Sigmoid colon (tissue), 7 donors: ENCODE measurements around the gene IL2RA. TPM values are rescaled to one million over a fixed set of nuclear protein-coding genes. Genes with fewer than 3 reads are reported as not detected.
A peak's percentile ranks its signal among the peaks of the same experiment; 100 is the strongest.

ENCODE experiments used
- DNase-seq: peaks from one replicate; pipeline ENCODE4 v3.0.0-alpha.2; 2019
- H3K27ac ChIP-seq, 4 donors: fragments of 200-600 bp; sonication (generic); one replicate each; pipeline ENCODE4 v1.5.1; 2016 to 2019; ENCODE audit warnings: mild to moderate bottlenecking in 1 of 4
- H3K27me3 ChIP-seq, 3 donors: fragments of 200-600 bp; sonication (generic); one replicate each; pipeline ENCODE4 v1.5.1; 2019; ENCODE audit warnings: mild to moderate bottlenecking in 1 of 3
- H3K36me3 ChIP-seq, 4 donors: fragments of 200-600 bp; sonication (generic); one replicate each; pipeline ENCODE4 v1.5.1; 2016 to 2019
- H3K4me1 ChIP-seq, 4 donors: fragments of 200-600 bp; sonication (generic); one replicate each; pipeline ENCODE4 v1.5.1; 2017 to 2019
- H3K4me3 ChIP-seq, 4 donors: fragments of 200-600 bp; sonication (generic); one replicate each; pipeline ENCODE4 v1.5.1; 2017 to 2019; ENCODE audit warnings: mild to moderate bottlenecking in 2 of 4, moderate library complexity in 1 of 4
- H3K9me3 ChIP-seq, 4 donors: fragments of 200-600 bp in 3 of 4; sonication (generic) in 3 of 4; one replicate each; pipeline versions ENCODE4 v1.5.1 to v1.6.1; 2013 to 2019
- EP300 ChIP-seq, 4 donors: sonication (generic); formaldehyde crosslinking; IDR thresholded peaks; one replicate each; pipeline ENCODE4 v1.6.1; 2017; ENCODE audit warnings: antibody characterized with exemption in 4 of 4
- POLR2A ChIP-seq, 2 donors: fragments of 450-650 bp; IDR thresholded peaks; one replicate each; pipeline ENCODE4 v1.6.1; 2016; ENCODE audit warnings: antibody characterized with exemption in 2 of 2, mild to moderate bottlenecking in 2 of 2, moderate library complexity in 2 of 2
- POLR2AphosphoS5 ChIP-seq, 4 donors: sonication (generic); formaldehyde crosslinking; IDR thresholded peaks; one replicate each; pipeline ENCODE4 v1.6.1; 2017; ENCODE audit warnings: antibody characterized with exemption in 4 of 4
- WGBS, 2 donors: extraction: QIAGEN DNeasy Blood & Tissue Kit; methylation state at CpG; one replicate each; pipeline ENCODE4 v1.1.7; 2013; 5-methylcytosine and 5-hydroxymethylcytosine counted together
- intact Hi-C: fragments of 100-400 bp; cut with DNase I; formaldehyde crosslinking; loops from one replicate; pipeline ENCODE4 v1.15.1; 2023
- polyA plus RNA-seq, 3 donors: library from polyadenylated mRNA; stranded (reverse); fragments of 200-250 nt; gene quantifications; one replicate each; pipeline ENCODE4 v1.2.3, GENCODE V29; 2013
- total RNA-seq, 4 donors: library from RNA; depleted of rRNA; stranded (reverse); fragments of >200 nt; gene quantifications; one replicate each; pipeline ENCODE4 v1.1.0, GENCODE V29; 2016
- TF ChIP-seq, protein P1 (sequence below), 4 experiments: fragments of 450-650 bp in 3 of 4; fragments of 200-600 bp in 1 of 4; IDR thresholded peaks; one replicate each; pipeline ENCODE4 v1.5.1; 2016 to 2019; ENCODE audit warnings: antibody characterized with exemption in 4 of 4, mild to moderate bottlenecking in 3 of 4, moderate library complexity in 2 of 4
- donor health status: healthy with polysubstance abuse.
- donor health status: Bipolar disorder and iron deficiency.
- donor health status: healthy.

The IL2RA gene
- total and polyA plus RNA-seq, 7 donors, result 0.60 to 14.0 (median 4.7) TPM; not detected in 1

GRCh38 chr10:6077071-6077675, 15.0 kb upstream of the IL2RA start:
- H3K27ac ChIP-seq, result no peak overlapping the region
- intact Hi-C loops, result no loop called here
- peaks cover 0 to 4% (median 0%) of the 10 kb centered on the region in 3 donors for H3K27me3 ChIP-seq
- no peaks in the 10 kb centered on the region for H3K36me3 ChIP-seq
- H3K4me3 ChIP-seq, result no peak overlapping the region
- H3K4me1 ChIP-seq, result no peaks in the 10 kb centered on the region
- H3K9me3 ChIP-seq, result no peaks in the 10 kb centered on the region
- no peak for DNase-seq
- WGBS, 2 donors, result 86 to 93% methylated on average over 12 of the region's 12 CpGs
- TF ChIP-seq POLR2AphosphoS5 (IDR thresholded peaks at IDR 0.05) (no peak), EP300 (IDR thresholded peaks at IDR 0.05) (no peak), POLR2A (IDR thresholded peaks at IDR 0.05) (no peak)
- TF ChIP-seq, protein P1, sequence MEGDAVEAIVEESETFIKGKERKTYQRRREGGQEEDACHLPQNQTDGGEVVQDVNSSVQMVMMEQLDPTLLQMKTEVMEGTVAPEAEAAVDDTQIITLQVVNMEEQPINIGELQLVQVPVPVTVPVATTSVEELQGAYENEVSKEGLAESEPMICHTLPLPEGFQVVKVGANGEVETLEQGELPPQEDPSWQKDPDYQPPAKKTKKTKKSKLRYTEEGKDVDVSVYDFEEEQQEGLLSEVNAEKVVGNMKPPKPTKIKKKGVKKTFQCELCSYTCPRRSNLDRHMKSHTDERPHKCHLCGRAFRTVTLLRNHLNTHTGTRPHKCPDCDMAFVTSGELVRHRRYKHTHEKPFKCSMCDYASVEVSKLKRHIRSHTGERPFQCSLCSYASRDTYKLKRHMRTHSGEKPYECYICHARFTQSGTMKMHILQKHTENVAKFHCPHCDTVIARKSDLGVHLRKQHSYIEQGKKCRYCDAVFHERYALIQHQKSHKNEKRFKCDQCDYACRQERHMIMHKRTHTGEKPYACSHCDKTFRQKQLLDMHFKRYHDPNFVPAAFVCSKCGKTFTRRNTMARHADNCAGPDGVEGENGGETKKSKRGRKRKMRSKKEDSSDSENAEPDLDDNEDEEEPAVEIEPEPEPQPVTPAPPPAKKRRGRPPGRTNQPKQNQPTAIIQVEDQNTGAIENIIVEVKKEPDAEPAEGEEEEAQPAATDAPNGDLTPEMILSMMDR (IDR thresholded peaks at IDR 0.05), result no peak

DNA sequence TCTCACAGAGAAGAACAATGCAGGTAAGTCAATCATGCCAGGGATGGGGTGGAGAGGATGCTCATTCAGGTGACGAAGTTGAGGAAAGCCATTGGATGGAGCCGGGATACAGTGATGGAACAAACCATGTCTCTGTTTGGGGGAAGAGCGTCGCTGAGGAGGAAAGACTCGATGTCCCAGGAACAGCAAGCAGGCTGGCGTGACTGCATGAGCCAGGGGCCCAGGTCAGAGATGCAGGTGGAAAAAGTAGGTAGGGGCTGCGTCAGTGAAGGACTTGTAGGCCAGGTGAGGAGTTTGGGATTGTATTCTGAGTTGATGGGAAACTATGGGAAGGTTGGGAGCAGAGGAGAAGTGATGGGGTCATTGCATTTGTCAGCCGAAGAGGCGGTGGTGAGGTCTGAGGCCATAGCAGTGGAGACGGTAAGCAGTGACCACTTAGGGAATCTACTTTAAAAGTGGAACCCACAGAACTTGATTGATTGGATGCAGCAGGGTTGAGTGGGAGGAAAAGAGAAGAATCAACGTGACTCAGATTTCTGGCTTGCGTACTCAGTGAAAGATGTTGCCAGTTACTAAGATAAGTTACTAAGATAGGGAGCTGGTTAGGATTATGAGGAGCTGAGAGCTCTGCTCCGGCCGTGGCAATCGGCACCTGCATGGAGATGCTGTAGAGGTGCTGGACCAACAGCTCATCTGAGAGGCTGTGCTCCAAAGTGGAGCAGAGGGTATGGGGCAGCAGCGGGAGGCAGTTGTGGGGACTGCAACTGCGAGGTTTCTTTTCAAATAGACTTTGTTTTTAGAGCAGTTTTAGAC, 12.5 kb upstream of the IL2RA start:
- no peaks in the 10 kb centered on the region for H3K4me1 ChIP-seq
- no peak for DNase-seq
- no peak overlapping the region for H3K27ac ChIP-seq
- intact Hi-C loops, result no loop called here
- peaks cover 0 to 4% (median 0%) of the 10 kb centered on the region in 3 donors for H3K27me3 ChIP-seq
- no peak overlapping the region for H3K4me3 ChIP-seq
- TF ChIP-seq, protein P1 (IDR thresholded peaks at IDR 0.05), result no peak
- TF ChIP-seq POLR2A (IDR thresholded peaks at IDR 0.05) (no peak), EP300 (IDR thresholded peaks at IDR 0.05) (no peak), POLR2AphosphoS5 (IDR thresholded peaks at IDR 0.05) (no peak)
- H3K36me3 ChIP-seq, result no peaks in the 10 kb centered on the region
- no peaks in the 10 kb centered on the region for H3K9me3 ChIP-seq
- WGBS, 2 donors, result 75 to 83% methylated on average over 17 of the region's 17 CpGs

- no peaks in the 10 kb centered on the region for H3K4me1 ChIP-seq
- no peak for DNase-seq
- no peaks in the 10 kb centered on the region for H3K36me3 ChIP-seq
- 58 to 79% methylated on average over 13 of the region's 13 CpGs for WGBS, 2 donors
- peaks cover 0 to 2% (median 0%) of the 10 kb centered on the region in 3 donors for H3K27me3 ChIP-seq
- TF ChIP-seq POLR2AphosphoS5 (IDR thresholded peaks at IDR 0.05) (no peak), POLR2A (IDR thresholded peaks at IDR 0.05) (no peak), EP300 (IDR thresholded peaks at IDR 0.05) (no peak)
- TF ChIP-seq, protein P1 (IDR thresholded peaks at IDR 0.05), result no peak
- H3K27ac ChIP-seq, result peak overlapping the region in 1 of 4 donors; percentile 23
- intact Hi-C loops, result no loop called here
- no peak overlapping the region for H3K4me3 ChIP-seq
- H3K9me3 ChIP-seq, result no peaks in the 10 kb centered on the region
Observed at GRCh38 chr10:6072215-6072934, 10.2 kb upstream of the IL2RA start.

DNA sequence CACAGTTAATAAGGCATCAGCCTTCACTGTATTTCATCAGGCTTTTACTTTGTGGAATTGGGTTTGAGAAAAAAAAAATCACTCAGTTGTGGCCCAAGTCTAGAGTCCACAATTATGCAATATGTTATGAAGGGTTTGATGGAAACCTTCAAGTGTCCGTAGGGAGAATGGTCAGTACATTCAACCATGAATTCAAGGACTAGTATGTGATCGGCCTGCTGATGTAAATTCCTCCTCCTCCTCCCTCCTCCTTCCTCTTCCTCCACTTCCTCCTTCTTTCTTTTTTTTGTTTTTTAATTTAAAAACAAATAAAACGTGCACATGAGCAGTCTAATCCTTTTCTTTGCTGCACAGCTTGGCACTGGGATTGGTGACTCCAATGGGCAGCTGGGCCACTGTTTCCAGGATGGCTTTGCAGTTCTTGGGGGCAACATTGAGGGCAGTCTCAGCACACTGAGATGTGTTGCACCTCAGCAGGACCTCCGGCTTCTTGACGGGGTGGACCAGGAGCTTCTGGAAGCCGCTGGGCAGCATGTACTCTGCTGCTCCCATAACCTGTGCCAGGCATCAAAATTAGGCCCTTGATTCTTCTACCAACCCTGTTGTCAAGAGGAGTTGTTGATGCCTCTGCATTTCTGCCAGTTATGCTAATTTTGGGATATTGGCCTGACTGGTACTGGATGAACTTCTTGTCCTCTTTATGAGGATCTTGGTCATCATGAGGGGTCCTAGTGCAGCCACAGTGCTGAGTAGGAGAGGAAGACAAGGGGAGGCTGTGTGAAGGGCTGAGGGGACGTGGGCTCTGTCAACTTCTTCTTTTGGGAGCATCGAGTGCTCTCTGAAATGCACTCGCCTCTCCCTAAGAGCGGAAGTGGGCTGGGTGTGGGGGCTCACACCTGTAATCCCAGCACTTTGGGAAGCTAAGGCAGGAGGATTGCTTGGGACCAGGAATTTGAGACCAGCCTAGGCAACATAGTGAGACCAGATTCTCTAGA, 9.3 kb upstream of the IL2RA start:
- DNase-seq, result no peak
- Histone ChIP-seq H3K27me3 (no peaks in the 10 kb centered on the region), H3K4me3 (no peak overlapping the region), H3K27ac (peak overlapping the region in 1 of 4 donors; percentile 23), H3K4me1 (no peaks in the 10 kb centered on the region), H3K36me3 (no peaks in the 10 kb centered on the region), H3K9me3 (no peaks in the 10 kb centered on the region)
- TF ChIP-seq POLR2A (IDR thresholded peaks at IDR 0.05) (no peak), POLR2AphosphoS5 (IDR thresholded peaks at IDR 0.05) (no peak), EP300 (IDR thresholded peaks at IDR 0.05) (no peak)
- TF ChIP-seq, protein P1 (IDR thresholded peaks at IDR 0.05), result no peak
- intact Hi-C loops, result no loop called here
- 75 to 84% methylated on average over 10 of the region's 10 CpGs for WGBS, 2 donors
